ENCODE results near the gene C20orf96.

GRCh38 chr20:276620-277495, 13.7 kb downstream of the C20orf96 start:
- TF ChIP-seq EZH2phosphoT487 (IDR thresholded peaks at IDR 0.05; ENCODE audit: unreplicated experiment): no peak
- TF ChIP-seq STAT1 (IDR thresholded peaks at IDR 0.05; ENCODE audit: unreplicated experiment): no peak
- TF ChIP-seq CTCF (conservative IDR thresholded peaks at IDR 0.05; ENCODE audit: low read depth in 2 of 2): no peak
- no peak for TF ChIP-seq REST (IDR thresholded peaks at IDR 0.05; ENCODE audit: unreplicated experiment)
- TF ChIP-seq ZNF114 (CRISPR knock-in tag; IDR thresholded peaks at IDR 0.05): no peak
- TF ChIP-seq POLR2AphosphoS5 (IDR thresholded peaks at IDR 0.05; ENCODE audit: low read depth): no peak
- TF ChIP-seq EZH2 (IDR thresholded peaks at IDR 0.05; ENCODE audit: low read depth, unreplicated experiment): no peak
